Sigmoid colon (tissue), 3 donors: ENCODE measurements around the gene CPNE6.

Experiments
- CTCF ChIP-seq, 4 experiments: fragments of 450-650 bp in 3 of 4; fragments of 200-600 bp in 1 of 4; IDR thresholded peaks; one replicate each; pipeline ENCODE4 v1.5.1; 2016 to 2019; ENCODE audit warnings: antibody characterized with exemption in 4 of 4, mild to moderate bottlenecking in 3 of 4, moderate library complexity in 2 of 4
- POLR2A ChIP-seq, 2 donors: fragments of 450-650 bp; IDR thresholded peaks; one replicate each; pipeline ENCODE4 v1.6.1; 2016; ENCODE audit warnings: antibody characterized with exemption in 2 of 2, mild to moderate bottlenecking in 2 of 2, moderate library complexity in 2 of 2

DNA sequence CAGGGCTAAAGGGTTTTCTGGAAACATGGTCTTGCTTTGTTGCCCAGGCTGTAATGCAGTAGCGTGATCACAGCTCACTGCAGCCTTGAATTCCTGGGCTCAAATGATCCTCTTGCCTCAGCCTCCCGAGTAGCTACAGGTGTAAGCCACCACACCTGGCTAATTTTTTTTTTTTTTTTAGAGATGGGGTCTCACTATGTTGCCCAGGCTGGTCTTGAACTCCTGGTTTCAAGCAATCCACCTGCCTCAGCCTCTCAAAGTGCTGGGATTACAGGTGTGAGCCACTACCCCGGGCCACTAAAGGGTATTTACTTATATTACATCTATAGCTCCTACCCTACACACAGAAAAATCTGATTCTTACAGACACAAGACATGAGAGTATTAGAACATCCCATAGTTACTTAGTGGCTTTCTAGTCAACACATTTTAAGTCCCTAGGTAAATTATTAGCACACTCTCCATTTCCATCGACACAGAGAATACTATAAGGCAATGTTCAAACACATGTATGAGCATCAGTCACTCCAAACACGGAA, 37.0 kb downstream of the CPNE6 start:
- TF ChIP-seq POLR2A (IDR thresholded peaks at IDR 0.05) (no peak), CTCF (IDR thresholded peaks at IDR 0.05) (no peak)
